ENCODE data around the gene TBC1D4.

DNA sequence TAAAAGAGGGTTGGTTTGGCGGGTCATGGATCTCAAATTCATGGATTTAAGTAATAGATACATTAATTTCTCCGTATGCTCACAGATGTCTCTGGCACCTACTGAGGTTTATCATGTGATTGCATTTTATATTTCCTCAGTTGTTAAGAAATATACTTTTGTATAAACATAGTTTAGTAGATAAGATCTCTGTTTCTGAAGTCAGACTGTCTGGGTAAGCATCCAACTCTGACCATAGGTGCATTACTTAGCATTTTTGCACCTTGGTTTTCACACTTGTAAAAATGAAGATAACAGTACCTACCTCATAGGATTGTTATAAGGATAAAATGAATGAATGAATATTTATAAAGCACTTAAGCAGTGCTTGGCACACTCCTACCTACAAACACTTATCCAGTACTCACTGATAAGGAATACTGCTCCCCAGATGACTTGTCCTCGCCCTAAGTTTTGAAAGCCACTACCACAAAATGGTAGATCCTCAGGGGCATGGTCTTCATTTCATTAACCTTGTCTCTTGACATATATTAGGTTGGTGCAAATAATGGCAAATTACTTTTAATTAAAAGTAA lies 29.2 kb upstream of the TBC1D4 start:
- TF ChIP-seq, protein P1, sequence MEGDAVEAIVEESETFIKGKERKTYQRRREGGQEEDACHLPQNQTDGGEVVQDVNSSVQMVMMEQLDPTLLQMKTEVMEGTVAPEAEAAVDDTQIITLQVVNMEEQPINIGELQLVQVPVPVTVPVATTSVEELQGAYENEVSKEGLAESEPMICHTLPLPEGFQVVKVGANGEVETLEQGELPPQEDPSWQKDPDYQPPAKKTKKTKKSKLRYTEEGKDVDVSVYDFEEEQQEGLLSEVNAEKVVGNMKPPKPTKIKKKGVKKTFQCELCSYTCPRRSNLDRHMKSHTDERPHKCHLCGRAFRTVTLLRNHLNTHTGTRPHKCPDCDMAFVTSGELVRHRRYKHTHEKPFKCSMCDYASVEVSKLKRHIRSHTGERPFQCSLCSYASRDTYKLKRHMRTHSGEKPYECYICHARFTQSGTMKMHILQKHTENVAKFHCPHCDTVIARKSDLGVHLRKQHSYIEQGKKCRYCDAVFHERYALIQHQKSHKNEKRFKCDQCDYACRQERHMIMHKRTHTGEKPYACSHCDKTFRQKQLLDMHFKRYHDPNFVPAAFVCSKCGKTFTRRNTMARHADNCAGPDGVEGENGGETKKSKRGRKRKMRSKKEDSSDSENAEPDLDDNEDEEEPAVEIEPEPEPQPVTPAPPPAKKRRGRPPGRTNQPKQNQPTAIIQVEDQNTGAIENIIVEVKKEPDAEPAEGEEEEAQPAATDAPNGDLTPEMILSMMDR (IDR thresholded peaks at IDR 0.05 in 4 of 5, conservative IDR thresholded peaks at IDR 0.05 in 1 of 5), result no peak
- TF ChIP-seq POLR2A (IDR thresholded peaks at IDR 0.05), result no peak
